ENCODE results near the gene CPHXL.

DNA sequence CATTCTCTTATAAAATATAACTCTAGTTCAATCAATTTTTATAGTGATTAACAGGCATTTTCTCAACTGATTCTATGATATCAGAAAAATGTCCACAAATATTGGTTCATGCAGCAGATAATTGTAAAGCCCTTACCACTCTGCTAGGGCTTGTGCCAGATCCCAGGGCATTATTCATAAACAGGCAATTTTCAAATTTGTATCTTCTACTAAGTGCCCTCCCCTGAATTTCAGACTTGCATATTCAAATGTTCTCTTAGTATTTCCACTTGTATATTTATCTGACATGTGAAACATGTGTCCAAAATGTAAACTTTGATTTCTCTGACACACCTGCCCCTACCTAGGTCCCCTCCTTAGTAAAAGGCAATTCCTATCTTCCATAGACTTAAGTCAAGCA, 58.8 kb downstream of the CPHXL start:
- TF ChIP-seq EP300 (IDR thresholded peaks at IDR 0.05) = no peak
- no peak for TF ChIP-seq POLR2A (IDR thresholded peaks at IDR 0.05)
- no peak for TF ChIP-seq POLR2AphosphoS5 (IDR thresholded peaks at IDR 0.05)
